Activated T-helper 1 cell treated with anti-CD3 and anti-CD28 coated beads, Interleukin-2, amount 50 U/mL, for 16 hours (primary cell): ENCODE data around the gene SRGAP3.

Source experiments
- DNase-seq, 2 donors: peaks; one replicate each; pipeline ENCODE4 v3.0.0-alpha.2; 2020; ENCODE audit warnings: low read depth in 1 of 2, low spot score in 1 of 2

SRGAP3 gene

GRCh38 chr3:9201955-9202354 lies 47.5 kb downstream of the SRGAP3 start:
- no peak for DNase-seq

- DNase-seq: no peak
Observed at GRCh38 chr3:9201266-9201665, 48.2 kb downstream of the SRGAP3 start.

GRCh38 chr3:9199775-9200174 lies 49.7 kb downstream of the SRGAP3 start:
- DNase-seq: no peak

GRCh38 chr3:9198899-9199335 lies 50.5 kb downstream of the SRGAP3 start:
- no peak for DNase-seq

- no peak for DNase-seq
Observed at GRCh38 chr3:9198261-9198660, 51.2 kb downstream of the SRGAP3 start.

GRCh38 chr3:9196020-9196419 lies 53.4 kb downstream of the SRGAP3 start:
- no peak for DNase-seq

- DNase-seq: no peak
Observed at GRCh38 chr3:9195390-9195789, 54.1 kb downstream of the SRGAP3 start.

- DNase-seq: no peak
Observed at GRCh38 chr3:9194509-9195184, 54.8 kb downstream of the SRGAP3 start.

- DNase-seq: no peak
Observed at GRCh38 chr3:9193633-9194195, 55.7 kb downstream of the SRGAP3 start.

- no peak for DNase-seq
Observed at GRCh38 chr3:9193211-9193610, 56.2 kb downstream of the SRGAP3 start.

GRCh38 chr3:9192248-9193025 lies 57.0 kb downstream of the SRGAP3 start:
- DNase-seq: no peak

GRCh38 chr3:9190276-9190675 lies 59.2 kb downstream of the SRGAP3 start:
- DNase-seq: no peak

- no peak for DNase-seq
Observed at GRCh38 chr3:9188583-9188982, 60.9 kb downstream of the SRGAP3 start.

- no peak for DNase-seq
Observed at GRCh38 chr3:9185701-9186100, 63.7 kb downstream of the SRGAP3 start.

GRCh38 chr3:9185046-9185445 lies 64.4 kb downstream of the SRGAP3 start:
- DNase-seq: no peak

- DNase-seq: no peak
Observed at GRCh38 chr3:9184461-9184835, 65.0 kb downstream of the SRGAP3 start.

- DNase-seq: no peak
Observed at GRCh38 chr3:9183811-9184460, 65.5 kb downstream of the SRGAP3 start.

GRCh38 chr3:9183011-9183410 lies 66.4 kb downstream of the SRGAP3 start:
- no peak for DNase-seq

- DNase-seq: no peak
Observed at GRCh38 chr3:9180764-9181117, 68.7 kb downstream of the SRGAP3 start.

GRCh38 chr3:9179826-9180763 lies 69.4 kb downstream of the SRGAP3 start:
- DNase-seq: no peak

GRCh38 chr3:9178697-9179096 lies 70.7 kb downstream of the SRGAP3 start:
- DNase-seq: no peak
